Measurements from ENCODE around the gene FXYD6.

DNA sequence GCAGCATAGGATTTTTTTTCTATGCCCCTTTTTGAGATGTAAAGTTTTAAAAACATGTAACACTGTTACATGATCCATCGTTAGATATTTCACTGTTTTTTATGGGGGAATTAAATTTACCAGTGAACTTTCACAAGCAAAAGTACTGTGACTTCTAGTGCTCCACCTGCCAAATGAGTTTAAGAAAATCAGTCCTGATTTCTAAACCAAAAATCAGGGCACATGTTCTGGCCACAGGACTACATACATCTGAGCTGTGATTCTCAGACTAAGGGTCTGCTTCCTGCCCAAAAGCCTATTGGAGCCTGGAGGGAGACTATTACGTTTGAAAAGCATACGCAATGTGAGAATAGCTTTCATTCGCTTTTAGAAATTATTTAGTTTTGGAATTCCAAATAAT, 30.3 kb upstream of the FXYD6 start:
- TF ChIP-seq SUZ12 (IDR thresholded peaks at IDR 0.05; ENCODE audit: extremely low read depth, insufficient read depth, insufficient read length) (no peak), ZNF274 (IDR thresholded peaks at IDR 0.05; ENCODE audit: low read depth, low read length) (no peak), YY1 (IDR thresholded peaks at IDR 0.05; ENCODE audit: insufficient read depth, insufficient read length) (no peak)
